Esophagus muscularis mucosa (tissue), 4 donors: ENCODE data around the gene KRT7.

Experiments
- EP300 ChIP-seq: sonication (generic); formaldehyde crosslinking; IDR thresholded peaks from one replicate; pipeline ENCODE4 v1.6.1; 2017; ENCODE audit warnings: antibody characterized with exemption
- POLR2A ChIP-seq: fragments of 450-650 bp; IDR thresholded peaks from one replicate; pipeline ENCODE4 v1.6.1; 2017; ENCODE audit warnings: antibody characterized with exemption, moderate library complexity, mild to moderate bottlenecking, low read depth
- POLR2AphosphoS5 ChIP-seq, 2 donors: sonication (generic); formaldehyde crosslinking; IDR thresholded peaks; one replicate each; pipeline ENCODE4 v1.6.1; 2017; ENCODE audit warnings: antibody characterized with exemption in 2 of 2
- TF ChIP-seq, protein P1 (sequence below), 3 experiments: fragments of 200-600 bp in 2 of 3; fragments of 450-650 bp in 1 of 3; sonication (generic) in 2 of 3; IDR thresholded peaks; one replicate each; pipeline ENCODE4 v1.5.1; 2017 to 2019; ENCODE audit warnings: antibody characterized with exemption in 3 of 3, mild to moderate bottlenecking in 2 of 3, moderate library complexity in 1 of 3

DNA sequence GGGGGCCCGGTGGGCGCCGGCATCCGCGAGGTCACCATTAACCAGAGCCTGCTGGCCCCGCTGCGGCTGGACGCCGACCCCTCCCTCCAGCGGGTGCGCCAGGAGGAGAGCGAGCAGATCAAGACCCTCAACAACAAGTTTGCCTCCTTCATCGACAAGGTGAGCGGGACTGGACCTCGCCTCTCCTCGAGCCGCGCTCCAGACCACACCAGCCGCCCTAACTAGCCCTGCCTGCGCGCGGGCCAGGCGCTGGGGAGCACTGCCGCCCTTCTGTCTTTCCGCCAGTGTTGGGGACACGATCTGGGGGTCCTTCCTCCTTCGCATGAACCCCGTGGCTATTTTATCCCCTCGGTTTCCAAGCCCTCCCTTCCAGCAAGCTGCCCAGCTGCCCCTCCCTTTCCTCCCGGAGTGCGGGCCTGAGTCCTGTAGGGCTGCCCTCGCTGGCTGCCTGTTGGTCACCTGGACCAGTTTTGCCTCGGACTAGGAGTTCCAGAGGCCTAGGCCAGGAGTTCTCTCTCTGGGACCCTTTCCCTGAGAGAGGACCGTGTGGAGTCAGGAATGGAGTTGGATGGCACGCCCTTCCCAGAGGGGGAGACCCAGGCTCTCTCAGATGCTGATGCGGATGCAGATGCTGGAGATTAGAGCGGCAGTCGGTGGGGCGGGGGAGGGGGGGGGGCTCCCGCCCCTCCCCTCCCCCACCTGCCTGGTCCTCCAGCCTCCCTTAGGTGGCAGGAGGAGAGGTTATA, 592 bp downstream of the KRT7 start:
- TF ChIP-seq, protein P1, sequence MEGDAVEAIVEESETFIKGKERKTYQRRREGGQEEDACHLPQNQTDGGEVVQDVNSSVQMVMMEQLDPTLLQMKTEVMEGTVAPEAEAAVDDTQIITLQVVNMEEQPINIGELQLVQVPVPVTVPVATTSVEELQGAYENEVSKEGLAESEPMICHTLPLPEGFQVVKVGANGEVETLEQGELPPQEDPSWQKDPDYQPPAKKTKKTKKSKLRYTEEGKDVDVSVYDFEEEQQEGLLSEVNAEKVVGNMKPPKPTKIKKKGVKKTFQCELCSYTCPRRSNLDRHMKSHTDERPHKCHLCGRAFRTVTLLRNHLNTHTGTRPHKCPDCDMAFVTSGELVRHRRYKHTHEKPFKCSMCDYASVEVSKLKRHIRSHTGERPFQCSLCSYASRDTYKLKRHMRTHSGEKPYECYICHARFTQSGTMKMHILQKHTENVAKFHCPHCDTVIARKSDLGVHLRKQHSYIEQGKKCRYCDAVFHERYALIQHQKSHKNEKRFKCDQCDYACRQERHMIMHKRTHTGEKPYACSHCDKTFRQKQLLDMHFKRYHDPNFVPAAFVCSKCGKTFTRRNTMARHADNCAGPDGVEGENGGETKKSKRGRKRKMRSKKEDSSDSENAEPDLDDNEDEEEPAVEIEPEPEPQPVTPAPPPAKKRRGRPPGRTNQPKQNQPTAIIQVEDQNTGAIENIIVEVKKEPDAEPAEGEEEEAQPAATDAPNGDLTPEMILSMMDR (IDR thresholded peaks at IDR 0.05): no peak
- no peak for TF ChIP-seq POLR2A
- no peak for TF ChIP-seq POLR2AphosphoS5 (IDR thresholded peaks at IDR 0.05)
- TF ChIP-seq EP300: no peak
